Measurements from ENCODE around the gene CLEC18A.
"Not testable (repeated sequence)": the region's sequence is repeated elsewhere in the genome, so short reads cannot be mapped to it uniquely, and the experiment has no call there.

The CLEC18A gene

DNA sequence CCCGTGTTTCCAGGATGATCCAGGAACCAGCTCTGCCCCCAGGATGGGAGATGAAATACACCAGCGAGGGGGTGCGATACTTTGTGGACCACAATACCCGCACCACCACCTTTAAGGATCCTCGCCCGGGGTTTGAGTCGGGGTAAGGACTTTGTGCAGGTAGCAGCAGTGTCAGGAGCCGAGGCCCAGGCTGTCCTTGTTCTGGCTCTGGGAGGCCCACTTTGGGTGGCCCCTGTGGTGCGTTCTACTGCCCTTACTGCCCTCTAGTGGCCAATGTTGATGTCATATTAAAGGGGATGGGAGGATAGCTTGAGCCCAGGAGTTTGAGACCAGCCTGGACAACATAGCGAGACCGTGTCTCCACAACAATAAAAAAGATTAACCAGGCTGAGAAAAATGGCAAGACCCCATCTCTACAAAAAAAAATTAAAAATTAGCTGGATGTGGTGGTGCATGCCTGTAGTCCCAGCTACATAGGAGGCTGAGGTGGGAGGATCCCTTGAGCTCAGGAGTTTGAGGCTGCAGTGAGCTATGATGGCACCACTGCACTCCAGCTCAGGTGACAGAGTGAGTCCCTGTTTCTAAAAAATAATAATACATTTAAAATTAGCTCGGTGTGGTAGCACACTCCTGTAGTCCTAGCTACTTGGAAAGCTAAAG is 20.9 kb upstream of the CLEC18A start:
- DNase-seq (ENCODE audit: low read depth, low spot score), result peak; percentile 79

DNA sequence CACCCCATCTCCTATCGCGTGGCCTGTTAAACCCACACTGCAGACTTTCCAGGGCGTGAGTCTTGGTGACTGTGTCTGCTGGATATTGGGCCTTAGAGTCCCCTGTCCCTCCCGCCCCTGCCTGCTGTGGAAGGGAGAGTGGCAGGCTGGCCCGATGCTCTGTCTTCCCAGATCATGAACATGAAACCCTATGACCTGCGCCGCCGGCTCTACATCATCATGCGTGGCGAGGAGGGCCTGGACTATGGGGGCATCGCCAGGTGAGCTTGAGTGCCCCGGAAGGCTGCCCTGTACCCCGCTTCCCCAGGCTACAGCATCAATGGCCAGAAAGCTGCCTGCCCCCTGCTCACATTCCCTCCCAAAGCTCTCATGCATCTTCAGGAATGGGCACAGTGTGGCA is 19.5 kb upstream of the CLEC18A start:
- no peak for DNase-seq (ENCODE audit: low read depth, low spot score)

DNA sequence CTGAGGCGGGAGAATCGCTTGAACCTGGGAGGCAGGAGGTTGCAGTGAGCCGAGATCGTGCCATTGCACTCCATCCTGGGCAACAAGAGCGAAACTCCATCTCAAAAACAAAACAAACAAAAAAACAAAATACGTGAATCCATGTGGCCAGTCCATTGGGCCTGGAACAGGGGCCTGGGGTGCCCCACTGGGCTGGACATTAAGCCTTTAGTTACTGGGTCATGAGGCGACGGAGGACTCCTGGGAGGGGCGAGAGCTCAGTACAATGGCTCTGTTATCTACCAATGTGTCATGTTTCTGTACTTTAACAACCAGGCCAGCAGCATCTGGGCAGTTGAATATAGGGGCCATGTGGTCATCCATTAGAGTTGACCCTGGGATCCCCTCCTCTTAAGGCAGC is 18.9 kb upstream of the CLEC18A start:
- DNase-seq (ENCODE audit: low read depth, low spot score), result no peak

DNA sequence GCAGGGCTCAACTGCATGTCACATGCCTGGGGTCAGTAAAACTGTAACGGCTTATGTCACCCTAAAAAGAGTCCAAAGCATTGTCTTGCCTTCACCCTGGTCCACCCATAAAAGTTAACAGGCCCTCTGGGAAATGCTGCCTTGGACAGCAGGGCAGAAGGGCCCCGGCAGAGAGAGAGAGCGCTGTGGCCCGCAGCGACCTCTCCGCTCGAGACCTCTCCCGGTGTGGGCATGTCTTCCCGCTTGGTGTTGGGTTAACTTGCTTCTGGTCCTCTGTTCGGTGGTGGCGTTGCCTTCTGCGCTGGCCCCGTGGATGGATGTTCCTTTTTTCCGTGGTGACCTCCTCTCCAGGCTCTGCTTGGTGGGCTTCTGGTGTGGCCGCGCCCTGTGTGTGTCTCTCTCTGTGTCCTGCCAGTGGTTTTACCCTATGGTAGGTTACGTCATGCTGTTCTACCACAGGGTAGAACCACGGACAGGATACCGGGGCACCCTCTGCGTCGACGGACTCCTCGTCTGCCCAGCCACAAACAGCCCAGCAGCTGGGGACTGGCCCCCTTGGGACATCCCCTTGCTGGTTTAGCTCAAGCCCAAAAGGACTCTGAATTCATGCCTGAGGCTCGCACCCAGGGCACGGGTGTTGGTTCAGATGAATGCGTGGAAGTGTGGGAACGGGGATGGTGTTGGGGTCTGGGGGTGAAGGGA is 18.3 kb upstream of the CLEC18A start:
- DNase-seq (ENCODE audit: low read depth, low spot score), result no peak

DNA sequence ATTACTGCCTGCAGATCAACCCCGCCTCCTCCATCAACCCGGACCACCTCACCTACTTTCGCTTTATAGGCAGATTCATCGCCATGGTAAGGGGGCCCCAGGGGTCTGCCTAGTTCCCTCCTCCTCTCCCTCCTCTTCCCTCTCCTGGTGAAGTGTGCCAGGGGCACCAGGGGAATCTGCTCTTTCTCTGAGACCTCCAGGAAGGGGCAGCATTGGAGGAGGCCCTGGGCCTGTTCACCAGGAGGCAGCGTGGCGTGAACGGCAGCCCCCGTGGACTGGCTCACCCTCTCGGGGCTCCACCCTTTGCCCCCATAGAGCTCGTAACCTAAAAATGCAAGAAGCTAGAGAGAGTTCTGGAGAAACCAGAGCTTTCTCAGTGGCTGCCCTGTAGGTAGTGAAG is 17.1 kb upstream of the CLEC18A start:
- DNase-seq (ENCODE audit: low read depth, low spot score), result no peak

DNA sequence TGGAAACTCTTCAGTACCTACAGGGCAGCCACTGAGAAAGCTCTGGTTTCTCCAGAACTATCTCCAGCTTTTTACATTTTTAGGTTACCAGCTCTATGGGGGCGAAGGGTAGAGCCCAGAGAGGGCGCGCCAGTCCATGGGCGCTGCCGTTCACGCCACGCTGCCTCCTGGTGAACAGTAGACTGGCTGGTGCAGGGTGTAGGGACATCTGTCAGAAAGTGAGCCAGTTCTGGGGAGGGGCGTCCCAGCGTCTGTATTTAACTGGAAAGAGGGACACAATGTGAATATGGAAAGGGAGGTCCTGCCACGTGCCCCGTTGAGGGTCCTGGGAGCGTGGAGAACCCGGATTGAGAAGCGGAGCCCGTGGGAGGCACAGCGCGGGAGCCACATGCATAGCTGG is 16.4 kb upstream of the CLEC18A start:
- no peak for DNase-seq (ENCODE audit: low read depth, low spot score)

DNA sequence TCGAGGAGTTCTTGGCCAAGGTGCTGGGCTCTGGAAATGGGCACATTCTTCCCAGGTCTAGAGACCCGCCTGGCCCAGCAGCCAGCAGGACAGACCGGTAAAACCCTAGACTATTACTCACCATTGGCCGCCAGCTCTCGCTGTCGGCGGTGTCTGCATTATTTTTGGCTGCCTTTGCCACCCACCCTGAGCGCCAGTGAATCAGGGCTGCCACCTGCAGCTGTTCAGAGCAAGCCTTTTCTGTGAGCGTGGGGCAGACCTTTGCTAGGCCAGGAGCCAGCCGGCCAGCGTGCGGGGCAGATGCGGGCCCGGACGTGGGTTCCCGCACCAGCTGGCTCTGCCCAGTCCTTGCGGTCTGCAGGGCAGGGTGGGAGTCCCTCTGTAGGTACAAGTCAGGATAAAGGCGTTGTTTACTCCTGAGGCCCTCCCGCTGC is 15.8 kb upstream of the CLEC18A start:
- DNase-seq (ENCODE audit: low read depth, low spot score), result peak; percentile 53

DNA sequence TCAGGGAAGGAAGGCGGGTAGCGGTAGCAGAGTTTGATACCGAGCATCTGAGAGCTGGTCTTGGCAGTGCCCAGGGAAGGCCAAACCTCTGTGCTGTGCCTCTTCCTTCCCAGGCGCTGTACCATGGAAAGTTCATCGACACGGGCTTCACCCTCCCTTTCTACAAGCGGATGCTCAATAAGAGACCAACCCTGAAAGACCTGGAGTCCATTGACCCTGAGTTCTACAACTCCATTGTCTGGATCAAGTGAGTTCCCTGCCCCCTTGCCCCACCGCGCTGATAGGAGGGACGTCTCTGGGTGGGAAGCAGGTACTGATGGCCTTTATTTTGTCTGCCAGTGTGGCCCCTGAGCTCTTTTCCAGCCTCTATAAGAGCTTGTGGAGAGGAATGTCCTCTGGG is 15.4 kb upstream of the CLEC18A start:
- DNase-seq (ENCODE audit: low read depth, low spot score), result no peak

DNA sequence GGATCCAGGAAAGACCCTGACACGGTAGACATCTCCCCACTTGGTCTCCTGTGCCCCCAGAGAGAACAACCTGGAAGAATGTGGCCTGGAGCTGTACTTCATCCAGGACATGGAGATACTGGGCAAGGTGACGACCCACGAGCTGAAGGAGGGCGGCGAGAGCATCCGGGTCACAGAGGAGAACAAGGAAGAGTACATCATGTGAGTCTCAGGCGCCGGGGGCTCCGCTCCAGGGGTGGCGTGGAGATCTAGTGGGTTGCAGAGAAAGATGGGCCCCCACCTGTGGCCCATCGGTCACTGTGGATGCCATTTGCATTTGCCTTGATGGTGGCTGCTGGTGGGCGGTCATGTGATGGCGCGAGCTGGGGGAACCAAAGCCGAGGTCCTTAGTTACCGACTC is 14.9 kb upstream of the CLEC18A start:
- DNase-seq (ENCODE audit: low read depth, low spot score), result no peak

DNA sequence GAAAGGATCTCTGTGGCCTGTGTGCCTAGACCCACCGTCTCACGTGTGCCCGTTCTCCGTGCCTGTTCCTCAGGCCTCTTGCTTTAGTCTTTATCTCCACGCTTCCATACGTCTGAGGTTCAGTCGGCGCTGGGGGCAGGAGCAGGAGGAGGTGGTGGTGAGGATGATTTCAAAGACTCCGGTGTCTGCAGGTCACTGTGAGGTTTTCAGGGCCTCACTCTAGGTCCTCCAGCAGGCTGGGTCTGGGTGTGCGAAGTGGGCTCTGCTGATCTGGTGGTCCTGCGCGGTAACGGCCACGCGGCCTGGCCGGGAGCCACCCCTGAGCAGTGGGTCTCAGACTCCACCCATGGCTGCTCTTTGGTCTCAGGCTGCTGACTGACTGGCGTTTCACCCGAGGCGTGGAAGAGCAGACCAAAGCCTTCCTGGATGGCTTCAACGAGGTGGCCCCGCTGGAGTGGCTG is 14.4 kb upstream of the CLEC18A start:
- DNase-seq (ENCODE audit: low read depth, low spot score), result no peak

DNA sequence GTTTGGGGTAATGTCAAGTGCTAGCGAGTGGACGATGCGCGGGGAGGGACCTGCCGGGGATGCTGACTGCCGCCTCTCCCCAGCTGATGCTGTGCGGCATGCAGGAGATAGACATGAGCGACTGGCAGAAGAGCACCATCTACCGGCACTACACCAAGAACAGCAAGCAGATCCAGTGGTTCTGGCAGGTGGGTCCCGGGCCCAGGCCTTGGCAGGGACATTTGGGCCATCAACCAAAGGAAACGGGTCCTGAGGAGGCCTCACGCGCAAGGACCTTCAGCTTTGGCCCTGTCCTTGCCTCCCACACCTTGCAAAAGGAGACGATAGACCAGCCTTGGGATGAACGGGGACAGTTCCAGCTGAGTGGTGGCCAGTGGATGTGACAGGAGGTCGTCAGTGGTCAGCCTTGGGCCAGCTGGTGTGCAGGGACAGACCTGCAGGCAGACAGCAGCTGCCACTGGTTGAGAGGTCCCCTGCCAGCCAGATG is 13.6 kb upstream of the CLEC18A start:
- no peak for DNase-seq (ENCODE audit: low read depth, low spot score)

DNA sequence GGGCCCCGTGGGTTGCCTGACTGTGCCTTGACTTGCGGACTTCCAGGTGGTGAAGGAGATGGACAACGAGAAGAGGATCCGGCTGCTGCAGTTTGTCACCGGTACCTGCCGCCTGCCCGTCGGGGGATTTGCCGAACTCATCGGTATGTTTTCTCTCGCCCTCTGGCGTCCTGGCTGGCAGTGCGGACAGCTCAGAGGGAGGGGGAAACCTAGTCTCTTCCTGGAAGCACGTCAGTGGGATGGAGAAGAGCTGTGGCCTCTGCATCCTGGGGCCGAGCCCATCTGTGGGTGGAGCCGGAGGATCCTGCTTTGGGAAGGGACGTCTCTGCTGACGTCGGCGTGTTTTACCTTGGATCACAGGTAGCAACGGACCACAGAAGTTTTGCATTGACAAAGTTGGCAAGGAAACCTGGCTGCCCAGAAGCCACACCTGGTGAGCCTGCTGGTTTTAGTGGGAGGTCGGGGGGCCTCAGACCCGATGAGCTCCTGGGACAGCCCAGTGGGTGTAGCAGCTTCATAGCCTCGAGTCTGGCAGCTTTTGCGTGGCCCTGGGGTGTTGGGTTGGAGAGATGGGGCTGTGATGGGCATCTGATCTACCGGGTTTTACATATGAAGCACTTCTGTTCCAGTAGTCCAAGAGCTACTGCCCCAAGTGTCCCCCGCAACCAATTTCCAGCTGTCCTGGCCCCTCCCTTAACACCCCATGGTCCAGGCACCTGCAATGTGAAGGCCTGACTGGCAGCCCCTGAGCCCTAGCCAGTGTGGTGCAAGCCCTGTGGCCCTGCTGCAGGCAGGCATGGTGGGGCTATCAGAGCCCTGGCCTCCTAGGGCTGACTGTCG is 11.9 kb upstream of the CLEC18A start:
- DNase-seq (ENCODE audit: low read depth, low spot score), result no peak

DNA sequence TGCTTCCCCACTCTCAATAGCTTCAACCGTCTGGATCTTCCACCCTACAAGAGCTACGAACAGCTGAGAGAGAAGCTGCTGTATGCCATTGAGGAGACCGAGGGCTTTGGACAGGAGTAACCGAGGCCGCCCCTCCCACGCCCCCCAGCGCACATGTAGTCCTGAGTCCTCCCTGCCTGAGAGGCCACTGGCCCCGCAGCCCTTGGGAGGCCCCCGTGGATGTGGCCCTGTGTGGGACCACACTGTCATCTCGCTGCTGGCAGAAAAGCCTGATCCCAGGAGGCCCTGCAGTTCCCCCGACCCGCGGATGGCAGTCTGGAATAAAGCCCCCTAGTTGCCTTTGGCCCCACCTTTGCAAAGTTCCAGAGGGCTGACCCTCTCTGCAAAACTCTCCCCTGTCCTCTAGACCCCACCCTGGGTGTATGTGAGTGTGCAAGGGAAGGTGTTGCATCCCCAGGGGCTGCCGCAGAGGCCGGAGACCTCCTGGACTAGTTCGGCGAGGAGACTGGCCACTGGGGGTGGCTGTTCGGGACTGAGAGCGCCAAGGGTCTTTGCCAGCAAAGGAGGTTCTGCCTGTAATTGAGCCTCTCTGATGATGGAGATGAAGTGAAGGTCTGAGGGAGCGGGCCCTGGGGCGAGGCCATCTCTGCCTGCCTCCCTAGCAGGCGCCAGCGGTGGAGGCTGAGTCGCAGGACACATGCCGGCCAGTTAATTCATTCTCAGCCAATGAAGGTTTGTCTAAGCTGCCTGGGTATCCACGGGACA is 11.1 kb upstream of the CLEC18A start:
- DNase-seq (ENCODE audit: low read depth, low spot score), result no peak

DNA sequence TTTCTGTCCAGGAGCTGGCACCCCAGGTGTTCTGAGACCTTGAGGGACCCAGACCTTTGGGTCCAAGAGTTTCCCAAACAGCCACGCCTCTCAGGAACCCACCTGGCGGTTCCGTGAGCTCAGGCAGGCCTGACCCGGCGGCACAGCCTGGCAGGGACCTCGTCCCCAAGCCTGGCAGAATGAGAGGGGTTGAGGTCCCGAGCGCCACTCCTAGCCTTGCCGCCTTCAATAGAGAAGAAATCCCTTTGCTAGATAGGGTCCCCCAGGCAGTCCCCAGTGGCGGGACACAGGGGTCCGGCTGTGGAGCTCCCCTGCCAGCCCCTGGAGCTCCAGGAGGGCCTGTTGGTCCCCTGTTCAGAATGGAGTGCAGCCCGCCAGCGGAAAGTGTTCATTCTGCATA is 10.5 kb upstream of the CLEC18A start:
- DNase-seq (ENCODE audit: low read depth, low spot score), result no peak

DNA sequence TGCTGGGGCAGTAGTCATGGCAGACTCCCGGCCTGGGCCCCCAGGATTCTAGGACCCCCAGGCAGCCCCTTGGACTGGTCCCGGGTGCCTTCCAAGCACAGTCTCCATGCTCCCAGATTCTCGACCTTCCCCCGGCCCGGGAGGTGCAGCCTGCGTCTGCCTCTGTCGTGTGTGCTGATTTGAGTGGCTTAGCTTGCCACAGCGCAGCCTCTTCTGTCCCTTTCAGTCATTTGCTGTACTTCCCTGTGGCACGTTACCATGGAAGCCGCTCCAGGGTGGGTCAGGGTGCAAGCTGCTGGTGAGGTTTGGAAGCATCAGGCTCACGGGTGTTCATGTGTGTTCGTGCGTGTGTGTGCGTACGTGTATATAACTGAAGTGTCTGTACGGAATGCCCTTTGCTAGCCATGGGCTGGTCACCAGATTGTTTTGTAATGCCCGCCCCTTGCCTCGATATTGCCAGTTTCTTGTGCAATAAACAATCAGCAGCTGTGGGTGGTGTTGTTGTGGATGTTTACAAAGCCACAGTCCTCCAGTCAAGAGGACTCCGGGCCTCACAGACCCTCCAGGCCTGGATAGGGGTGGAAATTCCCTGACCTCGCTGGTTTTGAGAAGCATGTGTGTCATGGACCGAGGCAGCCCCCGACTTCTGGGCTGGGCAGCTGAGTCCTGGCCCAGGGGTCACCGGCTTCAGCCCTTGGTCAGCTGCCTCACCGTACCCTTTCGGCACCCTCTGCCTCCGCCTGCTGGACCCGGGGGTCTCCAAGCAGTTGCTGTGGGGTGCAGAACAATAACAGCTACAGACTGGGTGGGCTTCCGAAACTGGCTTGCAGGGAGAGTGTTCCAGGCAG is 9.7 kb upstream of the CLEC18A start:
- no peak for DNase-seq (ENCODE audit: low read depth, low spot score)

DNA sequence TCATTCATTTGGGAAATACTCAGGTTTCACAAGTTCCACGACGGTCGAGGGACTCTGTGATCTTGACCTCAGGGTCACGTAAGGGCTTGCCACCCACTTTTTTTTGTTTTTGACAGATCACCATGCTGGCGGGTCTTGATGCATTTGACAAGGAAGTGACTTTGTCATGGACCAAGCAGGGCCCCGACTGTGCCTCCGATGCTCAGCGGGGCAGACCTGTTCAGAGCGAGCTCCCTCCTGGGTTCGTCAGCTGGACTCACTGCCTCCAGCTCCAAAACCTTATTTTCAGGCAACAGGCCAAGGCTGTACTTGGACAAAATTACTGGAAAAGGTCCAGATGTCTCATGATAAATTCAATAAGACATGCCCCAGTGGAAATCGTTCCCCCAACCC is 9.0 kb upstream of the CLEC18A start:
- no peak for DNase-seq (ENCODE audit: low read depth, low spot score)

DNA sequence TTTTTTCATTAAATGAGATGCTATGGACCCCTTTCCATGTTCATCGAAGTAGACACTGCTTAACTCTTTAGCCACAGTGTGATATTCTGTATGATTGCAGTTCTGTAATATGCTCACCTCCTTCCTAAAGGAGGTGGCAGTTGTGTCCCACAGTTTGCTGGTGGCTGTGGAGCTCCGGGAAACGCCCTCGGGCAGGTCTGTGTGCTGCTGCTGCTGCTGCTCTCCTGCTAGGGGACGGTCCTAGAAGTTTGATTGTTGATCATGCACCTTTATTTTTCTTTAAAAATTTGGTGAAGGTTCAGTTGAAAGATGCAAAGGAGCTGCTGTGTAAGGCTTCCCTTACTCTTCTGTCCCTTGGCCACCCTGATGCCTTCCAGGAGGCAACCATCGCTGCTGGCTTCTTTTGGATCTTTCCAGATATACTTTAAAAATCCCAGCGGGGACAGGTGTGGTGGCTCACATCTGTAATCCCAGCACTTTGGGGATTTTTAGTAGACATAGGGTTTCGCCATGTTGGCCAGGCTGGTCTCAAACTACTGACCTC is 8.4 kb upstream of the CLEC18A start:
- no peak for DNase-seq (ENCODE audit: low read depth, low spot score)

DNA sequence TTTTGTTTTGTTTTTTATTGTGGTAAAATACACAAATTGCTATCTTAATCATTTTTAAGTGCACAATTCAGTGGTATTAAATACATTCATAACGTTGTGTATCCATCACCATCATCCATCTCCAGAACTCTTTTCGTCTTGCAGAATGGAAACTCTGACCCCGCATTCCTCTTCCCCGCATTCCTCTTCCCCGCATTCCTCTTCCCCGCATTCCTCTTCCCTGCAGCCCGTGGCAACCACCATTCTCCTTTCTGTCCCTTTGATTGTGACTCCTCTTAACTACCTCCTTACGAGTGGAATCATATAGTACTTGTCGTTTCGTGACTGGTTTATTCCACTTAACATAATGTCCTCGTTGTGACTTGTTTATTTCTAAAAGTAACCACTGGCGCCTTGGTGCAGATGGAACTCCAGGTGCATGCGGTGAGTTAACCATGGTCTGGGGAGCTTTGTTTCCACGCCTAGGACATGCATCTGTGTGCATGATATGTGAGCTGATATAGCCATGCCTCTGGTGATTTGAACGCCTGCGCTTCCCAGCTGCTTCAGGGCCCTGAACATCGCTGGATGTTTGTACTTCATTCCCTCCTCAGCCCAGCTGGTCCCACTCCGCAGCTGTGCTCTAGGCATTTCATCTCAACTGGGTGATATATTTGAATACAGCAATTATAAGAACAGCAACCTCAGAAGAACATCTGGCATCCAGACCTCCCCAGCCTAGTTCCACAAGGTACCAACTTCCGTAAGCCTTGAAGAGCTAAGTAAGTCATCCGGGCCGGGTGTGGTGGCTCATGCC is 7.7 kb upstream of the CLEC18A start:
- peak; percentile 49 for DNase-seq (ENCODE audit: low read depth, low spot score)

DNA sequence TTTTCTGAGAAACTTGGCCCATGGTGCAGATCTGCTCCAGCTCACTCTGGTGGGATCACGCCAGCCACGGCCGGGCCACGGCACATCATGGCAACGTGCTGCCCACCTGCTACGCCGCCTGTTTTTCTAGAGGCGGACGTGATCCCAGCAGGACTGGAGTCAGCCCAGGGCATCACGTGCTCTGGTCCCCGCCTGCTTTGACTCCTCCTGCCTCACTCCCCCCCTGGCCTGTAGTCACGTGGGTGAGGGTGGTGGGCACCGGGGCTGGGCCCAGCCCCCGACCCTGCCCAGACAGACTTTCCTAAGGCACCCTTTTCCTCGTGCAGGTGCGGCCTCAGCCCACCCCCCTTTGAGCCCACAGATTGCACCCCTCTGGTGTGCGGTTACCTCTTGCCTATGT is 723 bp upstream of the CLEC18A start:
- DNase-seq (ENCODE audit: low read depth, low spot score), result not testable (repeated sequence)

DNA sequence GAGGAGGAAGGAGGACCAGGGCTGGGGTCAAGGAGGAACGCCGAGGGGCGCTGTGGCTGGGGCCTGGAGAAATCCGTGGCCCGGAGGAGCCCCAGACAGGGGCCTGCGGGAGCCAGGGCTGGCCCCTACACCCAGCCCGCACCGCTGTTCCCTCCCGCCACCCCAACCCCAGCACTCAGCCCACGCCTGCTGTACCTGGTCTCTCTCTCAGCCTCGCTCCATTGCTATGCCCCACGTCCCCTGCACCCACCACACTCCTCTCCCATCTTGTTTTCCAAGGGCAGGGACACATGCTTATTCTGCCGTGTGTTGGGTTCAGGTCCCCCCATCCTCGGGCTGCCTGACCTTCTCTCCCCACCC is 518 bp downstream of the CLEC18A start:
- DNase-seq (ENCODE audit: low read depth, low spot score), result not testable (repeated sequence)
